Mucosa of rectum (tissue), 2 donors: Measurements from ENCODE around the gene ZNF669.
"Not testable (repeated sequence)": the region's sequence is repeated elsewhere in the genome, so short reads cannot be mapped to it uniquely, and the experiment has no call there.

ENCODE experiments used
- H3K27ac ChIP-seq, 2 donors: one replicate each; pipeline ENCODE4 v1.7.0; 2013; ENCODE audit warnings: inconsistent platforms in 2 of 2, low read depth in 2 of 2, low read length in 2 of 2
- H3K27me3 ChIP-seq, 2 donors: one replicate each; pipeline ENCODE4 v1.7.0; 2013; ENCODE audit warnings: low read length in 2 of 2; ENCODE audit not compliant: control insufficient read depth in 2 of 2, insufficient read depth in 2 of 2
- H3K36me3 ChIP-seq, 2 donors: one replicate each; pipeline ENCODE4 v1.7.0; 2013; ENCODE audit warnings: low read length in 2 of 2; ENCODE audit not compliant: control insufficient read depth in 2 of 2, insufficient read depth in 2 of 2
- H3K4me1 ChIP-seq, 2 donors: one replicate each; pipeline ENCODE4 v1.7.0; 2013; ENCODE audit warnings: low read length in 2 of 2, mild to moderate bottlenecking in 1 of 2; ENCODE audit not compliant: control insufficient read depth in 2 of 2, insufficient read depth in 2 of 2
- H3K4me3 ChIP-seq, 2 donors: one replicate each; pipeline ENCODE4 v1.7.0; 2013; ENCODE audit warnings: low read length in 2 of 2
- H3K9ac ChIP-seq, 2 donors: one replicate each; pipeline ENCODE4 v1.7.0; 2013; ENCODE audit warnings: low read length in 2 of 2, low read depth in 1 of 2, mild to moderate bottlenecking in 1 of 2
- H3K9me3 ChIP-seq, 2 donors: one replicate each; pipeline ENCODE4 v1.7.0; 2013; ENCODE audit warnings: low read length in 2 of 2; ENCODE audit not compliant: control insufficient read depth in 2 of 2
- donor health status: healthy.
- donor health status: Normal muscosa, but diverticular disease.

ZNF669 gene

GRCh38 chr1:247103859-247104591, at the start of gene ZNF669:
ZNF669 (minus strand) TSS chr1:247104356; CDS start chr1:247104199, 157 bp downstream.
- Histone ChIP-seq H3K4me1 (peaks cover 3% of the 10 kb centered on the region in 2 donors), H3K9ac (peak within 1 kb of the TSS; percentile 93 to 95), H3K27me3 (no peaks in the 10 kb centered on the region), H3K4me3 (peak within 1 kb of the TSS; percentile 94 to 96), H3K27ac (peak within 1 kb of the TSS; percentile 93 to 95), H3K36me3 (peaks cover 21 to 22% of the 10 kb centered on the region in 2 donors), H3K9me3 (peaks cover 13 to 17% of the 10 kb centered on the region in 2 donors)

- no peak overlapping the region for H3K9ac ChIP-seq
- no peak overlapping the region for H3K4me3 ChIP-seq
- H3K27me3 ChIP-seq, result no peaks in the 10 kb centered on the region
- H3K9me3 ChIP-seq, result peaks cover 39 to 45% of the 10 kb centered on the region in 2 donors
- H3K36me3 ChIP-seq, result peaks cover 13 to 16% of the 10 kb centered on the region in 2 donors
- no peak overlapping the region for H3K27ac ChIP-seq
- H3K4me1 ChIP-seq, result peaks cover 0 to 2% of the 10 kb centered on the region in 2 donors
Measured at GRCh38 chr1:247147781-247148180, 43.6 kb upstream of the ZNF669 start.

- not testable (repeated sequence) for H3K27ac ChIP-seq, H3K4me3 ChIP-seq, H3K9ac ChIP-seq, H3K4me1 ChIP-seq, H3K27me3 ChIP-seq
- H3K36me3 ChIP-seq, result peaks cover 13 to 17% of the 10 kb centered on the region in 2 donors
- H3K9me3 ChIP-seq, result peaks cover 40 to 45% of the 10 kb centered on the region in 2 donors
Measured at GRCh38 chr1:247147120-247147519, 43.0 kb upstream of the ZNF669 start.

GRCh38 chr1:247146671-247147070, 42.5 kb upstream of the ZNF669 start:
- peaks cover 44 to 46% of the 10 kb centered on the region in 2 donors for H3K9me3 ChIP-seq
- H3K4me1 ChIP-seq, result peaks cover 0 to 2% of the 10 kb centered on the region in 2 donors
- H3K36me3 ChIP-seq, result peaks cover 13 to 21% of the 10 kb centered on the region in 2 donors
- H3K4me3 ChIP-seq, result no peak overlapping the region
- no peak overlapping the region for H3K9ac ChIP-seq
- H3K27me3 ChIP-seq, result no peaks in the 10 kb centered on the region
- H3K27ac ChIP-seq, result no peak overlapping the region

- Histone ChIP-seq H3K27ac (no peak overlapping the region), H3K9ac (no peak overlapping the region), H3K9me3 (peaks cover 49 to 55% of the 10 kb centered on the region in 2 donors), H3K36me3 (peaks cover 13 to 22% of the 10 kb centered on the region in 2 donors), H3K4me1 (peaks cover 0 to 2% of the 10 kb centered on the region in 2 donors), H3K4me3 (no peak overlapping the region), H3K27me3 (no peaks in the 10 kb centered on the region)
Measured at GRCh38 chr1:247145279-247145678, 41.1 kb upstream of the ZNF669 start.

GRCh38 chr1:247139557-247139956, 35.4 kb upstream of the ZNF669 start:
- not testable (repeated sequence) for H3K27ac ChIP-seq, H3K27me3 ChIP-seq, H3K4me3 ChIP-seq, H3K36me3 ChIP-seq, H3K9ac ChIP-seq, H3K4me1 ChIP-seq
- H3K9me3 ChIP-seq, result peaks cover 29 to 31% of the 10 kb centered on the region in 2 donors

- no peak overlapping the region for H3K27ac ChIP-seq
- H3K9me3 ChIP-seq, result peaks cover 5 to 13% of the 10 kb centered on the region in 2 donors
Measured at GRCh38 chr1:247131236-247131635, 27.1 kb upstream of the ZNF669 start.

GRCh38 chr1:247127519-247128282, 23.5 kb upstream of the ZNF669 start:
- H3K27ac ChIP-seq, result peak overlapping the region in 1 of 2 donors; percentile 9

More at GRCh38 chr1:247131236-247131635, 27.1 kb upstream of the ZNF669 start:
- Histone ChIP-seq H3K27me3 (no peaks in the 10 kb centered on the region), H3K4me3 (no peak overlapping the region), H3K4me1 (no peaks in the 10 kb centered on the region), H3K36me3 (peaks cover 3 to 11% of the 10 kb centered on the region in 2 donors), H3K9ac (no peak overlapping the region)

GRCh38 chr1:247126601-247127000, 22.4 kb upstream of the ZNF669 start:
- not testable (repeated sequence) for H3K27me3 ChIP-seq, H3K9ac ChIP-seq, H3K27ac ChIP-seq, H3K36me3 ChIP-seq, H3K4me1 ChIP-seq, H3K4me3 ChIP-seq
- peaks cover 0 to 12% of the 10 kb centered on the region in 2 donors for H3K9me3 ChIP-seq

More at GRCh38 chr1:247127519-247128282, 23.5 kb upstream of the ZNF669 start:
- Histone ChIP-seq H3K9ac (peak overlapping the region in 1 of 2 donors; percentile 47), H3K4me3 (peak overlapping the region; percentile 0 to 64), H3K36me3 (peaks cover 3 to 11% of the 10 kb centered on the region in 2 donors), H3K9me3 (peaks cover 0 to 12% of the 10 kb centered on the region in 2 donors)
- not testable (repeated sequence) for H3K27me3 ChIP-seq, H3K4me1 ChIP-seq

GRCh38 chr1:247126166-247126565, 22.0 kb upstream of the ZNF669 start:
- not testable (repeated sequence) for H3K27me3 ChIP-seq, H3K36me3 ChIP-seq, H3K4me1 ChIP-seq, H3K27ac ChIP-seq, H3K4me3 ChIP-seq, H3K9me3 ChIP-seq, H3K9ac ChIP-seq
